Kidney epithelial cell (primary cell): Measurements from ENCODE around the gene SLC25A48. TPM values are rescaled to one million over a fixed set of nuclear protein-coding genes. Genes with fewer than 3 reads are reported as not detected.

Experiments
- DNase-seq: peaks from one replicate; pipeline ENCODE4 v3.0.0-alpha.2; 2010; ENCODE audit warnings: low read depth
- H3K27me3 ChIP-seq: 2 replicates; pipeline ENCODE4 v1.6.0; 2011; ENCODE audit warnings: low read length; ENCODE audit not compliant: control insufficient read depth, insufficient read depth
- H3K36me3 ChIP-seq: 2 replicates; pipeline ENCODE4 v1.5.1; 2011; ENCODE audit warnings: low read length; ENCODE audit not compliant: control insufficient read depth, insufficient read depth
- H3K4me3 ChIP-seq: 2 replicates; pipeline ENCODE4 v1.5.1; 2011; ENCODE audit warnings: low read depth, mild to moderate bottlenecking, control low read depth, low read length
- CTCF ChIP-seq: IDR thresholded peaks from 2 replicates; pipeline ENCODE4 v1.5.1; 2011; ENCODE audit warnings: mild to moderate bottlenecking, moderate library complexity, low read length, control low read depth, inconsistent platforms; ENCODE audit not compliant: insufficient read depth, poor library complexity, severe bottlenecking
- total RNA-seq: library from RNA; depleted of rRNA; stranded (reverse); fragments of >200 nt; gene quantifications from 2 replicates; pipeline ENCODE4 v1.2.3, GENCODE V29; 2015

SLC25A48 gene, protein sequence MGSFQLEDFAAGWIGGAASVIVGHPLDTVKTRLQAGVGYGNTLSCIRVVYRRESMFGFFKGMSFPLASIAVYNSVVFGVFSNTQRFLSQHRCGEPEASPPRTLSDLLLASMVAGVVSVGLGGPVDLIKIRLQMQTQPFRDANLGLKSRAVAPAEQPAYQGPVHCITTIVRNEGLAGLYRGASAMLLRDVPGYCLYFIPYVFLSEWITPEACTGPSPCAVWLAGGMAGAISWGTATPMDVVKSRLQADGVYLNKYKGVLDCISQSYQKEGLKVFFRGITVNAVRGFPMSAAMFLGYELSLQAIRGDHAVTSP
- not detected in 2 replicates for total RNA-seq

GRCh38 chr5:135834639-135835529 lies at the start of gene SLC25A48:
Gene SLC25A48, plus strand, starts transcription at chr5:135834663. Its CDS starts 185 bp downstream, at chr5:135834848.
- H3K36me3 ChIP-seq = no peaks in the 10 kb centered on the region
- no peak for TF ChIP-seq CTCF
- H3K27me3 ChIP-seq = peaks cover 56% of the 10 kb centered on the region
- peak within 1 kb of the TSS; percentile 20 for H3K4me3 ChIP-seq
- no peak for DNase-seq

DNA sequence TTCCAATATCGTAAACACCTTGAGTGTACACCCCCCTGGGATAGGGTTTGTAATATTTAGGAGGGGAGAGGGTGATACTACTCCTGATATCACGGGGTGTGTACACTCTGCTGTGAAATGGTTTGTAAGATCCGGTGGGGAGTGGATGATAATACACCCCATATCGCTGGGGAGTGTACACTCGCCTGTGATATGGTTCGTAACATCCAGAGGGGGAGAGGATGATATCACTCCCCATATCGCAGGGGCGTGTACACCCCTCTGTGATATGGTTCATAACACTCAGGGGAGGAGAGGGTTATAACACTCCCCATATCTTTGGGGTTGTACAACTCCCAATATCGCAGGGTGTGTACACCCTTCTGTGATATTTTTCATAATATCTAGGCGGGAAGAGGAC lies 33.8 kb upstream of the SLC25A48 start:
- no peaks in the 10 kb centered on the region for H3K27me3 ChIP-seq
- H3K36me3 ChIP-seq = no peaks in the 10 kb centered on the region
- no peak for DNase-seq

DNA sequence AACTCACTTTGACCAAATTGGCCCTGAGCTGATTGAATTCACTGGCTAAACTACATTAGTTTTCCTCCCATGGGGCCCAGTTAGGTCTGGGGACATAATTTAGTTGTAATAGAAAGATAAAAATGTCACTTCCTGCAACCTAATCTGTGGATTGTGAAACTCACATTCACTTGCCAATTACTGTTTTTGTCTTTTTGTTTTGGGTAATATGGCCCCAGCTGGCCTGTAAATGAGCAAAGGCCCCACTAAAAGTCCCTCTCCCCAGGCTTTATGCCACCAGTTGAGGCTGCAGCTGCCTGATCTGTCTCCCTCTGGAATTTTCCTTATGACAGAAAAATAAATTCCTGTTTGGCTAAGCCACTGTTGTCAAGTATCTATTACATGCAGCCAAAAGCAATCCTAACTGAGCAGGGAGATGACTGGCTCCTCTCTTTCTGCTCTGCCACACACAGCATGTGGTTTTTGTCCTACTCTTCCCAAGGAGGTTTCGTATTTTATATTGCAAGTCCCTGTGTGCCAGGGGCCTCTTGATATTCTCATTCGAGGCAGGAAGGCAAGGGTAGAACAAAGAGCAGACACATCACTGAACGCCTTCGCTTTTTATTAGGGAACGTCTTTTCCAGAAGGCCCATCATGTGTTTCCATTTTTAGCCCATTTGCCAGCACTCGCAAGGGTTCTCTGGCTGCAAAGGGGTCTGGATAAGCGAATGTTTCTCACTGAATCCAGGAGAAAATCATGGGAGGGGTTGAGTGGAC lies 24.1 kb upstream of the SLC25A48 start:
- Histone ChIP-seq H3K36me3 (no peaks in the 10 kb centered on the region), H3K27me3 (peaks cover 2% of the 10 kb centered on the region), H3K4me3 (no peak overlapping the region)
- DNase-seq = no peak
- TF ChIP-seq CTCF = no peak

More for the DNA sequence above, 33.8 kb upstream of the SLC25A48 start:
- no peak for TF ChIP-seq CTCF
- no peak overlapping the region for H3K4me3 ChIP-seq

DNA sequence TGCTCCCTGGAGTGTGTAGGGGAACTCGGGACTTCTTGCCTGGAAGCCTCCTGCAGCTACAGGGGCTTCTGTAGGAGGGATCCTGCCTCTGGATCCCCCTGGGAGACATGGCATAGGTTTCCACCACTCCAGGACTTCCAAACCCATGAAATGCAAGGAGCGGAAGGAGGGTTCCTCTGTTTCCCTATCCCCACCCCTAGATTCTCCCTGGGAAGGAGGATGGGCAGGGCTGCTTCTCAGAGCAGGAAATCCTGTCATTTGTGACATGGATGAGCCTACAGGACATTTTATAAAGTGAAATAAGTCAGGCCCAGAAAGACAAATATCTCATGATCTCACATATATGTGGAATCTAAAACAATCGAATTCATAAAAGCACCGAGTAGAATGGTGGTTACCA lies 23.5 kb upstream of the SLC25A48 start:
- DNase-seq = no peak
- H3K27me3 ChIP-seq = peaks cover 2% of the 10 kb centered on the region
- H3K4me3 ChIP-seq = no peak overlapping the region
- no peak for TF ChIP-seq CTCF
- H3K36me3 ChIP-seq = no peaks in the 10 kb centered on the region

GRCh38 chr5:135813758-135814157 lies 20.7 kb upstream of the SLC25A48 start:
- TF ChIP-seq CTCF = no peak
- DNase-seq = no peak
- H3K4me3 ChIP-seq = no peak overlapping the region
- no peaks in the 10 kb centered on the region for H3K36me3 ChIP-seq
- H3K27me3 ChIP-seq = peaks cover 2% of the 10 kb centered on the region
